Lower leg skin (tissue), 4 donors: ENCODE measurements around the gene MFGE8. TPM values are rescaled to one million over a fixed set of nuclear protein-coding genes. Genes with fewer than 3 reads are reported as not detected.

Experiments
- DNase-seq, 2 donors: peaks; one replicate each; pipeline ENCODE4 v3.0.0-alpha.2; 2019; ENCODE audit warnings: low spot score in 2 of 2
- H3K4me3 ChIP-seq: fragments of 200-600 bp; sonication (generic); 2 replicates; pipeline ENCODE4 v1.5.1; 2017; ENCODE audit warnings: mild to moderate bottlenecking, low read depth; ENCODE audit not compliant: poor library complexity, severe bottlenecking
- CTCF ChIP-seq, 3 donors: fragments of 450-650 bp; IDR thresholded peaks; one replicate each; pipeline ENCODE4 v1.5.1; 2016; ENCODE audit warnings: antibody characterized with exemption in 3 of 3, mild to moderate bottlenecking in 3 of 3, moderate library complexity in 2 of 3
- POLR2A ChIP-seq, 2 donors: fragments of 450-650 bp; IDR thresholded peaks; one replicate each; pipeline ENCODE4 v1.6.1; 2016 to 2017; ENCODE audit warnings: antibody characterized with exemption in 2 of 2, mild to moderate bottlenecking in 1 of 2, moderate library complexity in 1 of 2
- WGBS, 2 donors: methylation state at CpG; one replicate each; pipeline ENCODE4 v1.1.5; 2018; 5-methylcytosine and 5-hydroxymethylcytosine counted together
- intact Hi-C: fragments of 100-400 bp; cut with DNase I; formaldehyde crosslinking; loops from one replicate; pipeline ENCODE4 v1.15.0; 2023; ENCODE audit warnings: low total_unique reads
- total RNA-seq, 4 donors: library from RNA; depleted of rRNA; stranded (reverse); fragments of >200 nt; gene quantifications; one replicate each; pipeline ENCODE4 v1.1.0, GENCODE V29; 2016

Gene MFGE8
- total RNA-seq, 4 donors from 2014 or later: 109 to 237 (median 139) TPM

GRCh38 chr15:88911766-88912118, 1.4 kb downstream of the MFGE8 start:
- no peak overlapping the region for H3K4me3 ChIP-seq
- peak in 1 of 2 donors; percentile 85 for DNase-seq

GRCh38 chr15:88909956-88910831, 3.0 kb downstream of the MFGE8 start:
- DNase-seq: peak; percentile 67 to 90
- H3K4me3 ChIP-seq: no peak overlapping the region
- 68 to 71% methylated on average over 12 of the region's 12 CpGs for WGBS, 2 donors
- TF ChIP-seq CTCF (IDR thresholded peaks at IDR 0.05): no peak
- TF ChIP-seq POLR2A (IDR thresholded peaks at IDR 0.05): no peak
- intact Hi-C loops: no loop called here

More at GRCh38 chr15:88911766-88912118, 1.4 kb downstream of the MFGE8 start:
- intact Hi-C loops: no loop called here
- TF ChIP-seq POLR2A (IDR thresholded peaks at IDR 0.05) (no peak), CTCF (IDR thresholded peaks at IDR 0.05) (no peak)
- WGBS, 2 donors: 46 to 54% methylated on average over 5 of the region's 5 CpGs

- 81 to 86% methylated on average over 14 to 16 of the region's 16 CpGs for WGBS, 2 donors
- TF ChIP-seq CTCF (IDR thresholded peaks at IDR 0.05): no peak
- intact Hi-C loops: no loop called here
- no peak overlapping the region for H3K4me3 ChIP-seq
- peak in 1 of 2 donors; percentile 84 for DNase-seq
Measured at GRCh38 chr15:88908697-88909621, 4.2 kb downstream of the MFGE8 start.

- intact Hi-C loops: no loop called here
- 90 to 92% methylated on average over 8 to 12 of the region's 12 CpGs for WGBS, 2 donors
- H3K4me3 ChIP-seq: no peak overlapping the region
Measured at GRCh38 chr15:88908123-88908522, 5.1 kb downstream of the MFGE8 start.

GRCh38 chr15:88907111-88907510, 6.1 kb downstream of the MFGE8 start:
- H3K4me3 ChIP-seq: no peak overlapping the region
- DNase-seq: no peak
- 84 to 87% methylated on average over 14 of the region's 14 CpGs for WGBS, 2 donors
- TF ChIP-seq POLR2A (IDR thresholded peaks at IDR 0.05) (no peak), CTCF (IDR thresholded peaks at IDR 0.05) (no peak)
- intact Hi-C loops: no loop called here

More at GRCh38 chr15:88908123-88908522, 5.1 kb downstream of the MFGE8 start:
- DNase-seq: peak in 1 of 2 donors; percentile 72
- TF ChIP-seq POLR2A (IDR thresholded peaks at IDR 0.05): no peak
- TF ChIP-seq CTCF (IDR thresholded peaks at IDR 0.05): no peak
